Mononuclear cell (primary cell): Measurements from ENCODE around the gene FAXC. TPM values are rescaled to one million over a fixed set of nuclear protein-coding genes. Genes with fewer than 3 reads are reported as not detected.

Experiments
- H3K27me3 ChIP-seq: 2 replicates; pipeline ENCODE4 v1.6.0; 2011; ENCODE audit warnings: low read length, control low read depth; ENCODE audit not compliant: insufficient read depth
- H3K4me1 ChIP-seq: 2 replicates; pipeline ENCODE4 v1.5.1; 2011; ENCODE audit warnings: mild to moderate bottlenecking, low read length, control low read depth; ENCODE audit not compliant: insufficient read depth
- H3K4me3 ChIP-seq: 2 replicates; pipeline ENCODE4 v1.5.1; 2011; ENCODE audit warnings: mild to moderate bottlenecking, low read length, moderate library complexity
- H3K9me3 ChIP-seq: 2 replicates; pipeline ENCODE4 v1.5.1; 2011; ENCODE audit warnings: low read depth, mild to moderate bottlenecking, control low read depth, low read length
- total RNA-seq: library from RNA; depleted of rRNA; stranded (reverse); fragments of >200 nt; gene quantifications from one replicate; pipeline ENCODE4 v1.2.3, GENCODE V29; 2012

The FAXC gene
- total RNA-seq, 1 donor = not detected

DNA sequence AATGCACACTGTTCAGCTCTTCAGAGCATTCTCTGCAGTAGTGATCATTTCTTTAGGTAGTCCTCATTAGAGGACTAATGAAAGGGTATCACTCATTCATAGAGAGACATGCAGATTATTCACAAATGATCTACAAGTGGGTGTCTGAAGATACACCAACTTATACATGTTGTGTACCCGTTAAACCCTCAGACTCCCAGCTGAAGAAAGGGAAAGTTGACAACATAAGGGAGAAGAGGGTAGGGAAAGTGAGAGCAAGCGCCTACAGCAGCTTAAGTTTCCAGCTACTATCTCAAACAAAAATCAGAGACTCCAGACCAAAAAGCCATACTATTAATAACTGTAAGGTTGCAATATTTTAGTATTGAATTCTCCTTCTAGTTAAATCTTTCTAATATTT, 37.1 kb downstream of the FAXC start:
- Histone ChIP-seq H3K9me3 (no peaks in the 10 kb centered on the region), H3K4me3 (no peak overlapping the region), H3K4me1 (no peaks in the 10 kb centered on the region), H3K27me3 (no peaks in the 10 kb centered on the region)

DNA sequence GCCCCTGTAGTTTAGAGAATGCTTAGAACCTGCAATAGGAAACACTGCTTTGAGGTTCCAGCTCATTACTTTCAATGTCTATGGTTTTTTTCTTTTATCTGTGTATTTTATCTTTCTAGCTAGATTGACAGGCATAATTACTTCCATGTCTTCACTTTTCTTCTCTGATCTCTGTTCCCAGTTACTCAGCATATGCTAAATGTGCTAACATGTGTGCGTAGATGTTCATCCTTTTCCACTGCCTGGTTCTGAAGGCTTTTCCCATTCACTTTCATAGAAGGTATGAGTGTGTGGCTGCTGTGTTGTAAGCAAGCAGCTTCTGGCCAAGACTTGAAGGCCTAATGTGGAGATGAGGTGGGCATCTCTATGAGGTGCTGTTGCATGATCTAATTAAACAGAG, 38.9 kb downstream of the FAXC start:
- Histone ChIP-seq H3K9me3 (no peaks in the 10 kb centered on the region), H3K4me3 (no peak overlapping the region), H3K4me1 (no peaks in the 10 kb centered on the region), H3K27me3 (no peaks in the 10 kb centered on the region)

GRCh38 chr6:99309557-99309956, 39.9 kb downstream of the FAXC start:
- Histone ChIP-seq H3K9me3 (no peaks in the 10 kb centered on the region), H3K27me3 (no peaks in the 10 kb centered on the region), H3K4me3 (no peak overlapping the region), H3K4me1 (no peaks in the 10 kb centered on the region)

- Histone ChIP-seq H3K4me3 (no peak overlapping the region), H3K27me3 (no peaks in the 10 kb centered on the region), H3K4me1 (no peaks in the 10 kb centered on the region), H3K9me3 (no peaks in the 10 kb centered on the region)
These were observed 40.7 kb downstream of the FAXC start for GRCh38 chr6:99308788-99309187.

DNA sequence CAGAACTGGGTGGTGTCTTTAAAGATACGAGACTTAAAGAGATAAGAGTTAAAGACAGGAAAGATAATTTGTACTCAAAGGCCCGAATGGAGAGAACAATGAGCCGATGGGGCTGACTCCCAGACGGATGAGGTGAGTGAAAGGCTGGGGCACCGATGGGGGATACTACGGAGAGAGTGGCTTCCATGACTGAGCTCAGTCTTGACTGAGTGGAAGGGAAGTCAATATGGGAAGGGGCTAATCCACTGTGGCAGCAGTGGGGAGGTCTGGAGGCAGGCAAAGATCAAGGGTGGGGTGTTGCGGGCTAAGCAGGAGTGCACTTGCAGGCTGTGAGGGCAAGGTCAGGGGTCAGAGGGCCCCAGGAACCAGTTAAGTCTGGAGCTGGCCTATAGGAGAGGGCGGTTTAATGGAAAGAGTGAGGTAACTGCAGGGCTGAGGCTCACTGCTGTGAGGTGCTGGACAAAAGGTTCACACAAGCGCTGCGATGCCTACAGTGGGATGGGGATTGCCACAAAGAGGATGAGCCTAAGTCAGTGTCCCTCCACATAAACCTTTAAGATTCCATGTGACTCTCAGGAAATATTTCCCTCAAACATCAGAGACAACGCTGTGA, 42.1 kb downstream of the FAXC start:
- no peak overlapping the region for H3K4me3 ChIP-seq
- H3K9me3 ChIP-seq = no peaks in the 10 kb centered on the region
- H3K27me3 ChIP-seq = no peaks in the 10 kb centered on the region
- H3K4me1 ChIP-seq = no peaks in the 10 kb centered on the region

- no peaks in the 10 kb centered on the region for H3K27me3 ChIP-seq
- no peaks in the 10 kb centered on the region for H3K4me1 ChIP-seq
- no peak overlapping the region for H3K4me3 ChIP-seq
- no peaks in the 10 kb centered on the region for H3K9me3 ChIP-seq
These were observed 43.1 kb downstream of the FAXC start for GRCh38 chr6:99306341-99306740.

GRCh38 chr6:99305021-99305554, 44.4 kb downstream of the FAXC start:
- H3K4me1 ChIP-seq = no peaks in the 10 kb centered on the region
- no peaks in the 10 kb centered on the region for H3K9me3 ChIP-seq
- no peak overlapping the region for H3K4me3 ChIP-seq
- H3K27me3 ChIP-seq = no peaks in the 10 kb centered on the region

GRCh38 chr6:99297415-99297814, 52.1 kb downstream of the FAXC start:
- Histone ChIP-seq H3K4me1 (no peaks in the 10 kb centered on the region), H3K27me3 (peaks cover 5% of the 10 kb centered on the region), H3K4me3 (no peak overlapping the region), H3K9me3 (no peaks in the 10 kb centered on the region)

DNA sequence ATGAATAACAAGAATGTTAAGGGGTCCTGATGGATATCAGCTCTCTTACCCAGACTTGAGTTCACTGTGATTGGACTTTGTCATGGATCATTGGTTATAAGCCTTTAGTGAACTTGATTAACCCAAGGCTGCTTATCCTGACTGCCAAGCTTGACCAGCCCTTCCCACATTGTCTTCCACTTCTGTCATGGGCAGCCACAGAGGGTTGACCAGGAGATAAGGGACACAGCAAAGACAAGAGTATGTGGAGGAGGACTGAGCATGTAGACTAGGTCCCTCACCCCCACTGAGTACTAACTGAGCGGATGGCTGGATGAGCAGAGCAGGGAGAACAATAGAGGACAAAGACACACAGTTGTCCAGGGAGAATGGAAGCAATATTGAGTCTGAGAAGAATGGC, 52.5 kb downstream of the FAXC start:
- Histone ChIP-seq H3K4me3 (no peak overlapping the region), H3K9me3 (no peaks in the 10 kb centered on the region), H3K27me3 (peaks cover 5% of the 10 kb centered on the region), H3K4me1 (no peaks in the 10 kb centered on the region)

DNA sequence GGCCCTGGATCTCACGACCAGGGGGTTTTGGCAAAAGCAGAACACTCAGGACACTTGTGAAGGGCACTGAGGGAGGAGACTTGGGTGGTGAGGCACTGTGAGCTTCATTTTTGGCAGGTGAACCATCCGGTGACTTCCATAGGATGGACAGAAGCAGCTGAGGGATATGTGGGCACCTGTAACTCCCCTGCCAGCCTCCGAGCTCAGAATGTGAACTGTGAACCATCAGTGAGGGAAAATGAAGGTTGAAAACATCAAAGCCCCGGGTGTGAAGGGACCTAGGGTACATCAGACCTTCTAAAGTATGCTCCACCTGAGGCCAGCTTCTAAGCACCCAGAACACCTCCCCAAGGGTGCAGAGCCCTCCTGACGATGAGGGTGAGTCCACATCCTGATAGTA, 53.2 kb downstream of the FAXC start:
- Histone ChIP-seq H3K27me3 (peaks cover 5% of the 10 kb centered on the region), H3K4me3 (no peak overlapping the region), H3K9me3 (no peaks in the 10 kb centered on the region)

GRCh38 chr6:99295276-99295675, 54.2 kb downstream of the FAXC start:
- Histone ChIP-seq H3K4me1 (no peaks in the 10 kb centered on the region), H3K4me3 (no peak overlapping the region), H3K9me3 (no peaks in the 10 kb centered on the region), H3K27me3 (peaks cover 5% of the 10 kb centered on the region)

More for the DNA sequence above, 53.2 kb downstream of the FAXC start:
- H3K4me1 ChIP-seq = no peaks in the 10 kb centered on the region

DNA sequence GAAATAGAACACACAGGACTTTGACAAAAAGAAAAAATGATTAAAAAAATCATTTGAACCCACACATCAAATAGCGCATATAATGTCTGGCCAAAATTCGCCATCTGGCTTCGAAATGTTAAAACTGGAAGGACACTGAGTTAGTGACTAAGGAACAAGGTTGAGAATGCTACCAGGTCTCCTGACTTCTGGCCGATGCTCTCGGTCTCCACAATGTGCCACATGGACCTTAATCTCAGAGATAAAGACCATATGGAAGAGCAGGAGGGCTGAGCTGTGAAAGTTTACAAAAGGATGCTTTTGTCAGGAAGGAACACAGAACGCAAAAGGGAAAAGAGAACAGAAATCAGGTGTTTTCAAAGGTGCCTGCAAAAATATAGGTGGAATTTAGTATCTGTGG, 54.7 kb downstream of the FAXC start:
- Histone ChIP-seq H3K9me3 (no peaks in the 10 kb centered on the region), H3K4me3 (no peak overlapping the region), H3K27me3 (peaks cover 5% of the 10 kb centered on the region), H3K4me1 (no peaks in the 10 kb centered on the region)

DNA sequence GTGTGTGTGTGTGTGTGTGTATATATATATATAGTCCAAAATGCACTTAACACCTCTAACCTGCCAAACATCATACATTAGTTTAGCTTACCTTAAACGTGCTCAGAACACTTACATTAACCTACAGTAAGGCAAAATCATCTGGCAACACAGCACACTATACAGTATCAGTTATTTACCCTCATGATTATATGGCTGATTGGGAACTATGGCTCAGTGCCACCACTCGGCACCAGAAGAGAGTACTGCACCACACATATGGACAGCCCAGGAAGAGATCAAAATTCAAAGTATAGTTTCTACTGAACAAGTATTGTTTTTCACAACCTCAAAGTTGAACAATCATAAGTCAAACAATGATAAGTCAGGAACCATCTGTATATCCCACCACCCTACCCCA, 59.8 kb downstream of the FAXC start:
- Histone ChIP-seq H3K9me3 (no peaks in the 10 kb centered on the region), H3K27me3 (peaks cover 2% of the 10 kb centered on the region), H3K4me3 (no peak overlapping the region), H3K4me1 (no peaks in the 10 kb centered on the region)

GRCh38 chr6:99288668-99289067, 60.8 kb downstream of the FAXC start:
- no peaks in the 10 kb centered on the region for H3K27me3 ChIP-seq
- H3K4me3 ChIP-seq = no peak overlapping the region
- no peaks in the 10 kb centered on the region for H3K9me3 ChIP-seq

GRCh38 chr6:99287523-99287922, 62.0 kb downstream of the FAXC start:
- Histone ChIP-seq H3K4me3 (no peak overlapping the region), H3K9me3 (no peaks in the 10 kb centered on the region), H3K4me1 (no peaks in the 10 kb centered on the region), H3K27me3 (no peaks in the 10 kb centered on the region)

More at GRCh38 chr6:99288668-99289067, 60.8 kb downstream of the FAXC start:
- no peaks in the 10 kb centered on the region for H3K4me1 ChIP-seq

DNA sequence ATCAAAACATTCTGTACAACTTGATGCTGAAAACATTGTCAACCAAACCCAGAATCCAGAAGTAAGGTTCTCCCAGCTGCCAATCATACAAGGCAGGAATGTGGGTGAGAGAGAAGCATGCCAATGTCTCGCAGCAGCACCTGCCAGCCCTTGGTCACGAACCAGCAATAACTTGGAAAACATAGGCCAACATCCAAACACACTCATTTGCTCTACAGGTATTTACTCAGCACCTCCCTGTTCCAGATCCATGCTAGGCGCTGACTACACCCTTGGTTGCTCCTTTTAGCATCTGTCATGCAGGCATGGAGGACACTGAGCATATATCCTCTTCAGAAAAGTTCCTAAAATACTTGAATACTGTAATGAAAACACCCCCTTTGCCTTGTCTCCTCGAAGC, 63.6 kb downstream of the FAXC start:
- no peaks in the 10 kb centered on the region for H3K4me1 ChIP-seq
- no peak overlapping the region for H3K4me3 ChIP-seq
- no peaks in the 10 kb centered on the region for H3K9me3 ChIP-seq
- H3K27me3 ChIP-seq = no peaks in the 10 kb centered on the region
